ENCODE results near the gene TREH.

TREH gene

DNA sequence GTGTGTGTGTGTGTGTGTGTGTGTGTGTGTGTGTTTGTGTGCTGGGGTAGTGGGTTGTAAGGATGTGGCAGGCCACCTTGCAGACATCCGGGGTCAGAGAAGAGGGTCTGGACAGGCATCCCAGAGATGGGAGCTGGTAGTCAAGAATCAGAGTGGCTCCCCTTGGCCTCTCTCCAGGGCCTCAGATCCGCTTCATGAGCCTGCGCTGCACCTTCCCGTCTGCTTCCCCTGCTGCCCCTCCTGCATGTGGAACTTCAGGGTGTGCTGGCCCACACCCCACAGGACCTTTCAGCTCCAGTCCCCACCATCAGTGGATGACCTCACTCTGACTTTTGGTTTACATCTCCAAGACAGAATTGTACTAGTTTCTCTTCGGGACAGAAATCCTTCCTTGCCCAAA lies 31.2 kb downstream of the TREH start:
- DNase-seq (ENCODE audit: low read depth in 2 of 2), result no peak

DNA sequence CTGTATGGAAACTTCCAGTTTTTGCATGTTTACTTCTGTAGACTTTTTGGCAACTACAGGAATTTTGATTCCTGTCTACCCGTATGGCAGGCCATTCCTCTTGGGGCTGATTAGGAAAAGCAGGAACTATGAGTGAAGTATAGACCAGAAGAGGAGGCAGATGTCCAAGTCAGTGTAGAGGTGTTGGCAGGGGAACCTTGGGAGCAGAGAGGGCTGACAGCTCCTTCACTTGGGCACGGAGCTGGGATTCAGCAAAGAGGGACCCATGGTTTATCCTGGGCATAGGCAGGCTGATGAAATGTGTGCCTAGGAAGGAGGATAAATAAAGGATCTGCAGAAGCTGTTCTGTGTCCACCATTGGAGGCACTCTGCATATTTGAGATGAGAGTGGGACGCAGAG lies 33.1 kb downstream of the TREH start:
- DNase-seq (ENCODE audit: low read depth in 2 of 2), result no peak

GRCh38 chr11:118645066-118645715 lies 34.3 kb downstream of the TREH start:
- no peak for DNase-seq (ENCODE audit: low read depth in 2 of 2)

GRCh38 chr11:118644496-118644895 lies 35.0 kb downstream of the TREH start:
- DNase-seq (ENCODE audit: low read depth in 2 of 2), result no peak

- DNase-seq (ENCODE audit: low read depth in 2 of 2), result no peak
These were observed 35.5 kb downstream of the TREH start for GRCh38 chr11:118643995-118644345.

DNA sequence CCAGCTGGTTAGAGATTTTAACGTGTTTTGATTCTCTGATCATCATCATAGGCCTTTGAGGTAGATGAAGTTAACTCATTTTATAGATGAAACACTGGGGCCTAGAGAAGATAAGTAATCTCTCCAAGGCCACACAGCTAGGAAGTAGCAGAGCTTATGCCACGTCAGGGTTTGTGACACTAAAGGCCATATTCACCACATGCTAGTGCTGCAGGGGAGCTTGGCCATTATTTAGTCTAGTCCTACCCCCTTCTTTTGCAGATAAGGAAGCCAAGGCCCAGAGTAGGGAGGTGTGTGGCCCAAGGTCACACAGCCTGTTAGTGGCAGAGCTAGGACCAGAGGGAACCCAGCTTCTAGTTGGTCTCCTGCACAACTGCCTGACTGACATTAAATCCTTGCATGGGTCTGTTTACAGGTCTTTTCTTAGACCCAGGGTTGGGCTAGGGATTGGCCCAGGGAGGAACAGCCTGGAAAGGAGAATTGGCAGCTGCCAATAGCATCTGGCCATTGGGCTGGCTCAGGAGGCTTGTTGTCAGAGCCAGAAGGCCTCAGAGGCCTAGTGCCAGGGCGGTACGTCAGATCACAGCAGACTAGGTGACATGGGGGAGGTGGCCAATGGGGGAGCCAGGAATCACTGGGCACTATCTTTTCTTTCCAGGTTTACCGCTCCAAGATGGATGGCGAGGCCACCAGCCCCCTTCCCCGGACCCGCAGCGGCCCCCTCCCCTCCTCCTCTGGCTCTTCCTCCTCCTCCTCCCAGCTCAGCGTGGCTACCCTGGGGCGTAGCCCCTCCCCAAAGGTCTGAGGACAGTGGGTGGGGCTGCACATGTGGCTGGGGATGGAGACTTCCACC lies 36.1 kb downstream of the TREH start:
- no peak for DNase-seq (ENCODE audit: low read depth in 2 of 2)

DNA sequence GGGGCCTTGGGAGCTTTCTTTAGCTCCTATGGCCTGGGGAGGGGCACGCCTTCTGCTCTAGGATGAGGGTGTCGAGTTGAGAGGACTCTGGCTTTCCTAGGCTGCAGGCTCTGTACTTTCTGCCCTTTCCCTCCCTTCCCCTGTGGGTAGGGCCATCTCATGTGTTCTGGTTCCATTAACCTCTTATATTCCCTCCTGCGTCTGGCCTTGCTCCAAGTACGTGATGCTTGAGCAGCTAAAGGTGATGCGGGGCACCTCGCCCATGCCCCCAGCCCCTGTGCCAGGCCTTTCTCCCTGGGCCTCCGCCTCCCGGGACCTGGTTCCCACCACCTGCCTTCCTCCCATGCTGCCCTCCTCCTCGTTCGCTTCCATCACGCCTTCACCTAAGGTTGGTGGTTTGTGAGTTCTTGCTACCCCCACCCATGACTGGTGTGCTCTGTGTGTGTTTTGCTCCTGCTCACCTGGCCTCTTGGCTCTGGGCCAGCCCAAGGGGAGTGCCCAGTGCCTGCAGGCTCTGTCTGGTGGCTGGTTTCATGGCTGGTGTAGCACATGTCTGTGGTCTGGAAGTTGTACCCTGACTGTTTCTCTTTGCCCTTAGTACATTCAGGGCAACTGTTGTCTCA lies 37.9 kb downstream of the TREH start:
- no peak for DNase-seq (ENCODE audit: low read depth in 2 of 2)

DNA sequence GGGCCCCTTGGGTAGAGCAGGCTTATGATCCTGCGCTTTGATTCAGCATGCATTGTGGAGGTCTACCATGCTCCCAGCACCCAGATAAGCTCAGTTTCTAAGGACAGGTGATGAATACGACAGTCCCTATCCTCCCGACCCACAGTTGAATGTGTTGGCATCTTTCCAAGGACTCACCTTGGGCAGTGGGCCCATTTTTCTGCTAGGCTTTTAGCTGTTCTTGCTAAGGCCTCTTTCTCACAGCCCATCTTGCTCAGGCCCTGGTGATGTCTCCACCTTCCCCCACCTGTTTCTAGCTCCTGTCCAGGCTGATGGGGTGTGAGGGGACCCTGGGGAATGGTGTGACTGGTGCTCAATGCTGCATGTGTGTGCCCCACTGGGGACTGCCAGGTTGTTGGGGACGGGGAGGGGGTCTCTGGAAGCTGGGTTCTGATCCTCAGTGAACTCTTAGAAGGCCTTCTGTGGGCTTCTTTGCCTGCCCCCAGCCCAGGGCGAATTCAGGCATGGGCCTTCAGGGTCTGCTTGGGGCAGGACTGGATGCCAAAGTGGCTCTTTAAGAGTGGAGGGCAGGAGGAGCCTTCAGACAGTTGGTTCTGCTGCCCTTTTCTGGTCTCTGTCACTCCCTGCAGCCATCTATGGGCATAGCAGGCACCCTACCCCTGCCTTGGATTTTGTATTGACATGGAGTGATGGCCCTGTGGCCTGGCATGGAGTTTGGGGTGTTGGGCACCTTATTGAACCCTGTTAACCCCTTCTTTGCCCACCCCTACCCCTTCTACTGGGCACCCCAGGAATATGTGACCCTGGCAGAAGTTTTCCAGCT lies 38.9 kb downstream of the TREH start:
- no peak for DNase-seq (ENCODE audit: low read depth in 2 of 2)

DNA sequence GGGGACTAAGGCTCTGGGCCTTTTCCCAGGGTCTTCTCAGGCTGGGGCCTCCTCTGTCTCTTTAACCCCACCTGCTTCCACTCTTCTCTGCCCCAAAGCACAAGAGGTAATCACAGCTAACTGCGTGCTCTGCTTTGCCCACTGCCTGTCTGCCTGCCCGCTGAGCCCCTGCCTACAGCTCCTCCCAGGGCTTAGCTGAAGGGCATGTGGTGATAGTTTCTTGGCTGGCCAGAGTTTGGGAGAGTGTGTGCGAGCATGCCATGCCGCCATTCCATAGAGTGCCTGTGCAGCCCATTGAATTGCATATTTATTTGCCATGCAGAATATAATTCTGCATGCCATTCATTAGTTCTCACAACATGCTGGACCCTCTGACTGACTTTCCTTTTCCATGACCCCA lies 39.6 kb downstream of the TREH start:
- no peak for DNase-seq (ENCODE audit: low read depth in 2 of 2)

DNA sequence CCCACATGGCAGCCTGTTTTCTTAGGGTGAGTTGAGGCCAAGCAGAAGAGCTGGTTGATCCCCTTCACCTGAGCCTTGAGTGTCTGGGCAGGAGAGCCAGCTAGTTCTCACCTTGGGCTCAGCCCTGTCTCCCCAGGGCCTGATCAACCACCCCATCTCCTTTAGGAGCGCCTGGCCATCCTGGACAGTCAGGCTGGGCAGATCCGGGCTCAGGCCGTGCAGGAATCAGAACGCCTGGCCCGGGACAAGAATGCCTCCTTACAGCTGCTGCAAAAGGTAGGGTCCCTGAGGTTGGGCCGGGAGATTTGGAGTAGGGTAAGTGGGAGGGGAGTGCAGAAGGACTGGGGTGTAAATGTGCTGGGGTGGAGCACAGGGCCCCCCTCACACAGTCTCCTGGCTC lies 40.7 kb downstream of the TREH start:
- no peak for DNase-seq (ENCODE audit: low read depth in 2 of 2)

DNA sequence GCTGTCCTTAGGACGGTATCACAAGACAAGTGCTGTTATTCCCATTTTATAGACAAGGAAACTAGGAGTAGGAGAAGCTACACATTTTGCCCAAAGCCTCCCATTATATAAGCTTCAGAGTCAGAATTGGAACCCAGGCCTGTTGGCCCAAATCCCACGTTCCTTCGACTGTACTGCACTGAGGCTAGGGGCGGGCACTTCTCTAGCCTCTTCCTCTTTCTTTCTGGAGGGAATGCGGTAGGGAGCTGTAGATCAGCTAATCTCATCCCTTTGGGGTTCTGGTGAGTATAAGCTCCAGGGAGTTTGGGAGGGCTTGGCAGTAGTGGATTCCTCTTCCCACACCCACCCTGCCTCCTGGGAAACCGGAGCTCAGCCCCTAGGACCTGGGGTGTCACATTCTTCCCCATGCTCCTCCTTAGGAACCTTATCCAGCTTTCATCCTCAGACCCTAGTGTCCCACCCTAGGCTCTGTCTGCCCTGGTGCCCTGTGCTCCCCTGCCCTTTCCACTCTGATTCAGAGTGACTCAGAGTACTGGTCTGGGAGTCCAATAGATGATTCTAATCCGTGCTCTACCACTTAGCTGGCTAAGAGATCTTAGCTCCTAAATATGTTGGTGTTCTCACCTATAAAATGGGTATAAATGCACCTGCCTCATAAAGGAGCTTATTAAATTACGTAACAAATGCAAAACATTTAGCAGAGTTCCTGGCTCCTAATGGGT lies 42.7 kb downstream of the TREH start:
- DNase-seq (ENCODE audit: low read depth in 2 of 2), result no peak

DNA sequence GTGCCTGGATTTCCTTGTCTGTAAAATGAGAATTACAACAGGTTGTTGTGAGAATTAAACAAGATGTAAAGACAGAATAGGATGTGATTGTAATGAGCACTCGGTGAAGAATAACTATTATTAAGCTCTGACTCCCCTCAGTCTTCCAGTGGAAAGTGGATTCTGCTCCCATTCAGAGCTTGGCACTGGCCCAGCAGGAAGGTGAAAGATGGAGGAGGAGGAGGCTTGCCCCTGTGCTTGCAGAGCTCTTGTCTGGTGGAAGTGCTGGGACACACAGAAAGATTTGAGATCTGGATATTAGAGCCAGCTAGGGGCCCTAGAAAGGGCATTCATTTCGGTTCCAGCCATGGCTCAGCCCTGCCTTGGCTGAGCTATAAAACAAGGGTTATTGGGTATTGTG lies 43.8 kb downstream of the TREH start:
- no peak for DNase-seq (ENCODE audit: low read depth in 2 of 2)

- DNase-seq (ENCODE audit: low read depth in 2 of 2), result no peak
These were observed 44.2 kb downstream of the TREH start for GRCh38 chr11:118635237-118635591.

DNA sequence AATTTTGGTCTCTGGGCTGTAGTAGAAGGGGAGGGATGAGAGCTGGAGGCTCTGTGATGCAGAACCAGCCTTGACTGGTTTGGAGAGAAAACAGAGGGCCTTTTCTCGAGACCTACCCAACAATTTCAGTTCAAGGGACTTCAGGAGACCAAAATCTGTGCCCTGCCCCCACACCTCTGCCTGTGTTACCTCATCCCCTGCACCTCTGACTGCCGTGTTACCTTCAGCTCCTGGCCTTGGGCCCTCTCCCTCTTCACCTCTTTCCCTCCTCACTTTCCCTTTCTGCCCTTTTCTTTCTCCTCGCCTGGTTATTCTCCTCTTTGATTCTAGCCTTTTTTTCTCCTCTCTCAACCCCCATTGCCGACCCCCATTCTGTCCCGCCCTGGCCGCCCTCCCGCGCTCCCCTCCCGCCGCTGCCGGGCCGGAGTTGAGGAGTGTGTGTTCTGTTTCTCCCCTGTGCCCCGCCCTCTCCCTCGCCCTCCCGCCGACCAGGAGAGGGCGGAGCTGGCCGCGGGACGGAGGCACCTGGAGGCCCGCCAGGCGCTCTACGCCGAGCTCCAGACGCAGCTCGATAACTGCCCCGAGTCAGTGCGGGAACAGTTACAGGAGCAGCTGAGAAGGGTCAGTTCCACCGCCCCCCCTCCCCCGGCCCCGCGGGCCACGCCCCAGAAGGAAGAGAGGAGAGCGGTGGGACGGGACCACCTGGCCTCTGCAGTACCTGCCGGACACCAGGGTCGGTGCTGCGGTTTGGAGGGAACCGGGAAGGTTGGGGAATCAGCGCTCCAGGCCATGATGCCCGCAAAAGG lies 44.8 kb downstream of the TREH start:
- DNase-seq (ENCODE audit: low read depth in 2 of 2), result no peak

GRCh38 chr11:118633979-118634378 lies 45.5 kb downstream of the TREH start:
- no peak for DNase-seq (ENCODE audit: low read depth in 2 of 2)

- DNase-seq (ENCODE audit: low read depth in 2 of 2), result no peak
These were observed 46.1 kb downstream of the TREH start for GRCh38 chr11:118633319-118633690.

GRCh38 chr11:118632577-118633318 lies 46.7 kb downstream of the TREH start:
- DNase-seq (ENCODE audit: low read depth in 2 of 2), result no peak

- DNase-seq (ENCODE audit: low read depth in 2 of 2), result no peak
These were observed 48.1 kb downstream of the TREH start for GRCh38 chr11:118631142-118631909.

Data from stimulated activated CD8-positive, alpha-beta memory T cell treated with anti-CD3 and anti-CD28 coated beads, Interleukin-2, amount 100 ng/mL, for 48 hours (primary cell).